GM12874 (cell line): ENCODE data around the gene GYS1.

Source experiments
- TF ChIP-seq, protein P1 (sequence below): IDR thresholded peaks from 2 replicates; pipeline ENCODE4 v1.5.1; 2011; ENCODE audit warnings: low read depth, mild to moderate bottlenecking, control low read depth, low read length, moderate library complexity; ENCODE audit not compliant: insufficient read depth

GYS1 gene

DNA sequence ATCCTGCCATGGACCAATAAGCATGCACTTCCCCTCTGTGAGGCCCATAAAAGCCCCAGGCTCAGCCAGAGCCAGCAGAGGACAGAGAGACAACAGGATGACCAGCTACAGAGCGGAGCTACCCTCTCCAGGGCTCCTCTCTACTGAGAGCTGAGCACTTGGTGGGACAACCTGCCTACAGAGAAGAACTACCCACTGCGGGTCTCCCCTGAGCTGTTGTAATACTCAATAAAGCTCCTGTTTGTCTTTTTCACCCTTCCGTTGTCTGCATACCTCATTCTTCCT is 45.9 kb downstream of the GYS1 start:
- TF ChIP-seq, protein P1, sequence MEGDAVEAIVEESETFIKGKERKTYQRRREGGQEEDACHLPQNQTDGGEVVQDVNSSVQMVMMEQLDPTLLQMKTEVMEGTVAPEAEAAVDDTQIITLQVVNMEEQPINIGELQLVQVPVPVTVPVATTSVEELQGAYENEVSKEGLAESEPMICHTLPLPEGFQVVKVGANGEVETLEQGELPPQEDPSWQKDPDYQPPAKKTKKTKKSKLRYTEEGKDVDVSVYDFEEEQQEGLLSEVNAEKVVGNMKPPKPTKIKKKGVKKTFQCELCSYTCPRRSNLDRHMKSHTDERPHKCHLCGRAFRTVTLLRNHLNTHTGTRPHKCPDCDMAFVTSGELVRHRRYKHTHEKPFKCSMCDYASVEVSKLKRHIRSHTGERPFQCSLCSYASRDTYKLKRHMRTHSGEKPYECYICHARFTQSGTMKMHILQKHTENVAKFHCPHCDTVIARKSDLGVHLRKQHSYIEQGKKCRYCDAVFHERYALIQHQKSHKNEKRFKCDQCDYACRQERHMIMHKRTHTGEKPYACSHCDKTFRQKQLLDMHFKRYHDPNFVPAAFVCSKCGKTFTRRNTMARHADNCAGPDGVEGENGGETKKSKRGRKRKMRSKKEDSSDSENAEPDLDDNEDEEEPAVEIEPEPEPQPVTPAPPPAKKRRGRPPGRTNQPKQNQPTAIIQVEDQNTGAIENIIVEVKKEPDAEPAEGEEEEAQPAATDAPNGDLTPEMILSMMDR: no peak

DNA sequence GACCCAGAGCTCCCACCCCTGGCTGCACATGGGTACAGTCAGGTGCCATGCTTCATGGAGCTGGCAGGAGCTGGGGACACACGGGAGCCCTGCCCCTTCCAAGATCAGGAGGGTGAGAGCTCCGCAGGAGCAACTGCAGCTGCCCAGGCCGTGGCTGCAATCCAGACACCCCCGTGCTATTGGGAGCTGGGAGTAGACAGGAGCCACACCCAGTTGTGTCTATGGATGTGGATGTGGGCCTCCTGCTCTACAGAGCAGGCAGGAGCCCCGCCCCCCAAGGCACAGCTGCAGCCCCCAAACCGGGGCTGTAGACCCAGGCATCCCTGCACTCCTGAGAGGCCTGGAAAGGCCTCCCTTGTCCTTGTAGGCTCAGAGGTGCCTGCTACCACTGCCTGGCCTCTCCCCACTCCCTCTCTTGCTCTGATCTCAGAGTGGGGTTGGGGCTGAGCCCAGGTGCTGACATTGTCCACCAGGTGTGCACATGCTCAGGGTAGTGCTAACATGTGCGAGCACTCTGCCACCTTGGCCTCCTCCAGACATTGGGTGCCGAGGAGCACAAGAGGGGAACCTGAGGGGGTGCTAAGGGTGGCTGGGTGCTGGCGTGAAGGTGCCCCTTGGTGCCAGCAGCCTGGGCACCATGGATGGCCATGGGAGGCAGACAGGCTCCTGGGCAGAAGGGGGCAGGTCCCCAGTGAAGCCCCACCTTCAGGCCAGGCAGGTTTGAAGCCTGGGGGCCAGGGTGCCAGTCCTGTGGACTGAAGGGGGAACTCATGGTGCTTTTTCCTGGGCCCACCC is 46.4 kb downstream of the GYS1 start:
- TF ChIP-seq, protein P1: no peak

DNA sequence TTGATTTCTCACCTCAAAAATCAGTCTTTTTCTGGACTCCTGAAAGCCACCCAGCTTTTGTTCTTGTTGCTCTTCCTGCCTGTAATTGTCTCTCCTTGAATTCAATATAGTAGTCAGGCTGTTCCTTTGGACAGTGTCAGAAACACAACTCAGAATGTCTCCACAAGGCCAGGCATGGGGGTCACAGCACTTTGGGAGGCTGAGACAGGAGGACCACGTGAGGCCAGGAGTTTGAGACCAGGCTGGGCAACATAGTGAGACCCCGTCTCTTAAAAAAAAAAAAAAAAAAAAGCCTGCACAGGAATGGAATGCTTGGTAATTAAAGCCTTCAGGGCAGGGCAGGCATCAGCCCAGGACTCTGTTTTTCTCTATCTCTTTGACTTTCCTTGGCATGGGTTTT is 47.3 kb downstream of the GYS1 start:
- TF ChIP-seq, protein P1: no peak

DNA sequence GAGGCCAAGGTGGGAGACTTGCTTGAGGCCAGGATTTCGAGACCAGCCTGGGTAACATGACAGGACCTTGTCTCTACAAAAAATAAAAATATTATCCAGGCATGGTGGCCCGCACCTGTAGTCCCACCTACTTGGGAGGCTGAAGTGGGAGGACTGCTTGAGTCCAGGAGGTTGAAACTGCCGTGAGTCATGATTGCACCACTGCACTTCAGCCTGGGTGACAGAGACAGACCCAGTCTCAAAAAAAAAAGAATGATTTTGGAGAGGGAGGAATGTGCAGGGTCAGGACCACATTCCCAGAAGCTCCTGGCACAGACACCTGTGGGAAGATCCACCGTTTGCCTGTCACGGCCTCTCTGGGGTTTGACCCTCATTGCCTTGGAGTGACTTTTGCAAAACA is 47.7 kb downstream of the GYS1 start:
- TF ChIP-seq, protein P1: no peak

DNA sequence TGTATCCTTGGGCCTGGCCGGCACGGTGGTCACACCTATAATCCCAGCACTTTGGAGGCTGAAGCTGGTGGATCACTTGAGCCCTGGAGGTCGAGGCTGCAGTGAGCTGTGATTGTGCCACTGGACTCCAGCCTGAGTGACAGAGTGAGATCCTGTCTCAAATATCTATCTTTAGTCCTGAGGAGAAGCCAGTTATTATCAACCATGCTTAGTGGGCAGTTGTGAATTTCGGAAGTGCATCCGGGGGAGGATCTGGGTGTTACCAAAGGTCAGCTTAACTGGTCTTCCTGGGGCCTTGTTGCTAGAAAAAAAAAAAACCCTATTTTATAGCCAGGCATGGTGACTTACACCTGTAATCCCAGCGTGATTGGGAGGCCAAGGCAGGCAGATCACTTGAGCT is 50.0 kb downstream of the GYS1 start:
- TF ChIP-seq, protein P1: no peak

DNA sequence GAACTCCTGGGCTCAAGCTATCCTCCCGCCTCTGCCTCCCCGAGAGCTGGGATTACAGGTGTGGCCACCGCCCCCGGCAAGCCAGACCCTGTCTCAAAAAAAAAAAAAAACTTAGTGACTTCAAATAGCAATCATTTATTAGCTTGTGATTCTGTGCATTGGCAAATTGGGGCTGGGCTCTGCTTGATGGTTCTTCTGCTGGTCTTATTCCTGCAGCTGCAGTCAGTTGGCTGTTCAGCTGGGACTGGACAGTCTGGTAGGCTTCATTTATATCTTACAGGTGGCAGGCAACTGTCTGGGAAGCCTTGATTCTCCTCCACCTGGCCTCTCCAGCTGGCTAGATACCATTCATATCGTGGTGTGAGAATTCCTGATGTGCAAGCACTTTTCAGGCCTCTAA is 52.2 kb downstream of the GYS1 start:
- TF ChIP-seq, protein P1: no peak

DNA sequence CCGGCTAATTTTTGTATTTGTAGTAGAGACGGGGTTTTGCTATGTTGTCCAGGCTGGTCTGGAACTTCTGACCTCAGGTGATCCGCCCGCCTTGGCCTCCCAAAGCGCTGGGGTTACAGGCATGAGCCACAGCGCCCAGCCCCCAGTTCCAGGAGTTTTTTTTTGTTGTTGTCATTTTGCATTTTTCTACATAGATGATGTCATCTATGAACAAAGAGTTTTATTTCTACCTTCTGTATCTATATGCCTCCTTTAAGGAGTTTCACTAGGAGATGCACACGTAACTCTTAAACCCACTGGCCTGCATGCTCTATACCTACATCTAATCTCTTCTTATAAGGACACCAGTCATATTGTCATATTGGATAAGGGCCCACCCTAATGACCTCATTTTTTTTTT is 54.9 kb downstream of the GYS1 start:
- TF ChIP-seq, protein P1: no peak
